Adrenal gland (tissue), 5 donors: ENCODE measurements around the gene SPRR2E.
"Not testable (repeated sequence)": the region's sequence is repeated elsewhere in the genome, so short reads cannot be mapped to it uniquely, and the experiment has no call there.

Experiments used
- POLR2A ChIP-seq, 2 donors: fragments of 450-650 bp; IDR thresholded peaks; one replicate each; pipeline ENCODE4 v1.6.1; 2017; ENCODE audit warnings: antibody characterized with exemption in 2 of 2, mild to moderate bottlenecking in 2 of 2, moderate library complexity in 1 of 2
- TF ChIP-seq, protein P1 (sequence below), 6 experiments: fragments of 450-650 bp in 4 of 6; fragments of 200-600 bp in 2 of 6; sonication (generic) in 1 of 6; IDR thresholded peaks; 1 replicate in 5 of 6; 2 replicates in 1 of 6; pipeline versions ENCODE4 v1.5.1 to v1.8.0; 2016 to 2021; ENCODE audit warnings: antibody characterized with exemption in 6 of 6, mild to moderate bottlenecking in 2 of 6, moderate library complexity in 1 of 6
- donor health status: DM: no; HTN: no; CAD: no.

DNA sequence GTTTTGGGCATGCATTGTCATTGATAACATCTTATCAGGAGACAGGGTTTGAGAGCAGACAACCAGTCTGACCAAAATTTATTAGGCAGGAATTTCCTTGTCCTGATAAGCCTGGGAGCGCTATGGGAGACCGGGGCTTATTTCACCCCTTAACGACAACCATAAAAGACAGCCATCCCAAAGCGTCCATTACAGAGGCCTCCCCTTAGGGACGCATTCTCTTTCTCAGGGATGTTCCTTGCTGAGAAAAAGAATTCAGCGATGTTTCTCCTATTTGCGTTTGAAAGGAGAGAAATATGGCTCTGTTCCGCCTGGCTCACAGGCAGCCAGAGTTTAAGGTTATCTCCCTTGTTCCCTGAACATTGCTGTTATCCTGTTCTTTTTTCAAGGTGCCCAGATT, 29.5 kb upstream of the SPRR2E start:
- TF ChIP-seq, protein P1, sequence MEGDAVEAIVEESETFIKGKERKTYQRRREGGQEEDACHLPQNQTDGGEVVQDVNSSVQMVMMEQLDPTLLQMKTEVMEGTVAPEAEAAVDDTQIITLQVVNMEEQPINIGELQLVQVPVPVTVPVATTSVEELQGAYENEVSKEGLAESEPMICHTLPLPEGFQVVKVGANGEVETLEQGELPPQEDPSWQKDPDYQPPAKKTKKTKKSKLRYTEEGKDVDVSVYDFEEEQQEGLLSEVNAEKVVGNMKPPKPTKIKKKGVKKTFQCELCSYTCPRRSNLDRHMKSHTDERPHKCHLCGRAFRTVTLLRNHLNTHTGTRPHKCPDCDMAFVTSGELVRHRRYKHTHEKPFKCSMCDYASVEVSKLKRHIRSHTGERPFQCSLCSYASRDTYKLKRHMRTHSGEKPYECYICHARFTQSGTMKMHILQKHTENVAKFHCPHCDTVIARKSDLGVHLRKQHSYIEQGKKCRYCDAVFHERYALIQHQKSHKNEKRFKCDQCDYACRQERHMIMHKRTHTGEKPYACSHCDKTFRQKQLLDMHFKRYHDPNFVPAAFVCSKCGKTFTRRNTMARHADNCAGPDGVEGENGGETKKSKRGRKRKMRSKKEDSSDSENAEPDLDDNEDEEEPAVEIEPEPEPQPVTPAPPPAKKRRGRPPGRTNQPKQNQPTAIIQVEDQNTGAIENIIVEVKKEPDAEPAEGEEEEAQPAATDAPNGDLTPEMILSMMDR (IDR thresholded peaks at IDR 0.05), result not testable (repeated sequence)
- not testable (repeated sequence) for TF ChIP-seq POLR2A (IDR thresholded peaks at IDR 0.05)
